Activated naive CD4-positive, alpha-beta T cell treated with anti-CD3 and anti-CD28 coated beads, Interleukin-2, amount 50 U/mL, for 24 hours (primary cell): ENCODE results near the gene ZFAND2A.
A peak's percentile ranks its signal among the peaks of the same experiment; 100 is the strongest.
"Not testable (repeated sequence)": the region's sequence is repeated elsewhere in the genome, so short reads cannot be mapped to it uniquely, and the experiment has no call there.

Experiments
- H3K27ac Mint-ChIP-seq: one replicate; pipeline ENCODE4 v1.8.0; 2021; ENCODE audit warnings: mild to moderate bottlenecking, mixed read lengths
- H3K27me3 Mint-ChIP-seq: one replicate; pipeline ENCODE4 v1.8.0; 2021; ENCODE audit warnings: mixed read lengths
- H3K36me3 Mint-ChIP-seq: one replicate; pipeline ENCODE4 v1.8.0; 2021; ENCODE audit warnings: mixed read lengths
- H3K4me1 Mint-ChIP-seq: one replicate; pipeline ENCODE4 v1.8.0; 2021; ENCODE audit warnings: mixed read lengths
- H3K4me3 Mint-ChIP-seq: one replicate; pipeline ENCODE4 v1.8.0; 2021; ENCODE audit warnings: mild to moderate bottlenecking, mixed read lengths
- H3K9me3 Mint-ChIP-seq: one replicate; pipeline ENCODE4 v1.8.0; 2021; ENCODE audit warnings: mixed read lengths

Gene ZFAND2A

GRCh38 chr7:1159891-1160669 is at the start of gene ZFAND2A:
ZFAND2A (minus strand) TSS chr7:1160196; CDS start chr7:1158212, 1,984 bp downstream.
- no peaks in the 10 kb centered on the region for H3K9me3 Mint-ChIP-seq
- peak within 1 kb of the TSS; percentile 94 for H3K4me3 Mint-ChIP-seq
- peak within 1 kb of the TSS; percentile 82 for H3K27ac Mint-ChIP-seq
- H3K36me3 Mint-ChIP-seq = peaks cover 6% of the 10 kb centered on the region
- peaks cover 25% of the 10 kb centered on the region for H3K4me1 Mint-ChIP-seq
- no peaks in the 10 kb centered on the region for H3K27me3 Mint-ChIP-seq

- H3K27ac Mint-ChIP-seq = no peak overlapping the region
- no peaks in the 10 kb centered on the region for H3K9me3 Mint-ChIP-seq
- H3K36me3 Mint-ChIP-seq = no peaks in the 10 kb centered on the region
- no peak overlapping the region for H3K4me3 Mint-ChIP-seq
- H3K4me1 Mint-ChIP-seq = no peaks in the 10 kb centered on the region
- H3K27me3 Mint-ChIP-seq = peaks cover 21% of the 10 kb centered on the region
Measured at GRCh38 chr7:1209097-1209496, 49.1 kb upstream of the ZFAND2A start.

GRCh38 chr7:1205742-1206141 is 45.7 kb upstream of the ZFAND2A start:
- peaks cover 15% of the 10 kb centered on the region for H3K27me3 Mint-ChIP-seq
- not testable (repeated sequence) for H3K4me1 Mint-ChIP-seq, H3K36me3 Mint-ChIP-seq, H3K27ac Mint-ChIP-seq, H3K4me3 Mint-ChIP-seq, H3K9me3 Mint-ChIP-seq

GRCh38 chr7:1204460-1205140 is 44.6 kb upstream of the ZFAND2A start:
- Mint-ChIP-seq H3K27ac (no peak overlapping the region), H3K9me3 (no peaks in the 10 kb centered on the region), H3K4me1 (no peaks in the 10 kb centered on the region), H3K36me3 (no peaks in the 10 kb centered on the region), H3K4me3 (no peak overlapping the region), H3K27me3 (peaks cover 10% of the 10 kb centered on the region)

GRCh38 chr7:1202914-1203313 is 42.9 kb upstream of the ZFAND2A start:
- H3K9me3 Mint-ChIP-seq = not testable (repeated sequence)

GRCh38 chr7:1201916-1202315 is 41.9 kb upstream of the ZFAND2A start:
- no peaks in the 10 kb centered on the region for H3K36me3 Mint-ChIP-seq
- H3K4me3 Mint-ChIP-seq = no peak overlapping the region
- H3K27me3 Mint-ChIP-seq = peaks cover 6% of the 10 kb centered on the region
- no peaks in the 10 kb centered on the region for H3K9me3 Mint-ChIP-seq
- H3K27ac Mint-ChIP-seq = no peak overlapping the region
- no peaks in the 10 kb centered on the region for H3K4me1 Mint-ChIP-seq

More at GRCh38 chr7:1202914-1203313, 42.9 kb upstream of the ZFAND2A start:
- H3K27ac Mint-ChIP-seq, H3K4me3 Mint-ChIP-seq, H3K27me3 Mint-ChIP-seq, H3K36me3 Mint-ChIP-seq, H3K4me1 Mint-ChIP-seq: not testable (repeated sequence)

- H3K9me3 Mint-ChIP-seq = no peaks in the 10 kb centered on the region
- no peak overlapping the region for H3K27ac Mint-ChIP-seq
- H3K4me3 Mint-ChIP-seq = no peak overlapping the region
- H3K27me3 Mint-ChIP-seq = peaks cover 6% of the 10 kb centered on the region
- no peaks in the 10 kb centered on the region for H3K4me1 Mint-ChIP-seq
- no peaks in the 10 kb centered on the region for H3K36me3 Mint-ChIP-seq
Measured at GRCh38 chr7:1200045-1200444, 40.0 kb upstream of the ZFAND2A start.

GRCh38 chr7:1197997-1198625 is 38.1 kb upstream of the ZFAND2A start:
- Mint-ChIP-seq H3K36me3 (no peaks in the 10 kb centered on the region), H3K27ac (no peak overlapping the region), H3K9me3 (no peaks in the 10 kb centered on the region), H3K27me3 (peaks cover 5% of the 10 kb centered on the region), H3K4me3 (no peak overlapping the region), H3K4me1 (no peaks in the 10 kb centered on the region)

- no peak overlapping the region for H3K4me3 Mint-ChIP-seq
- H3K36me3 Mint-ChIP-seq = no peaks in the 10 kb centered on the region
- H3K27me3 Mint-ChIP-seq = peaks cover 4% of the 10 kb centered on the region
- no peak overlapping the region for H3K27ac Mint-ChIP-seq
- H3K4me1 Mint-ChIP-seq = peaks cover 6% of the 10 kb centered on the region
- H3K9me3 Mint-ChIP-seq = no peaks in the 10 kb centered on the region
Measured at GRCh38 chr7:1196950-1197349, 37.0 kb upstream of the ZFAND2A start.

GRCh38 chr7:1196441-1196840 is 36.4 kb upstream of the ZFAND2A start:
- peaks cover 11% of the 10 kb centered on the region for H3K4me1 Mint-ChIP-seq
- H3K27ac Mint-ChIP-seq, H3K4me3 Mint-ChIP-seq, H3K36me3 Mint-ChIP-seq, H3K9me3 Mint-ChIP-seq, H3K27me3 Mint-ChIP-seq: not testable (repeated sequence)

GRCh38 chr7:1193593-1194424 is 33.8 kb upstream of the ZFAND2A start:
- Mint-ChIP-seq H3K36me3 (no peaks in the 10 kb centered on the region), H3K9me3 (no peaks in the 10 kb centered on the region), H3K27me3 (no peaks in the 10 kb centered on the region), H3K4me1 (peaks cover 24% of the 10 kb centered on the region), H3K4me3 (no peak overlapping the region), H3K27ac (no peak overlapping the region)

- Mint-ChIP-seq H3K9me3 (no peaks in the 10 kb centered on the region), H3K27ac (peak overlapping the region; percentile 94), H3K4me1 (peaks cover 24% of the 10 kb centered on the region), H3K27me3 (no peaks in the 10 kb centered on the region), H3K36me3 (no peaks in the 10 kb centered on the region), H3K4me3 (peak overlapping the region; percentile 60)
Measured at GRCh38 chr7:1192171-1192676, 32.2 kb upstream of the ZFAND2A start.

- no peaks in the 10 kb centered on the region for H3K36me3 Mint-ChIP-seq
- H3K27ac Mint-ChIP-seq = no peak overlapping the region
- H3K9me3 Mint-ChIP-seq = no peaks in the 10 kb centered on the region
- peaks cover 3% of the 10 kb centered on the region for H3K27me3 Mint-ChIP-seq
- no peak overlapping the region for H3K4me3 Mint-ChIP-seq
- H3K4me1 Mint-ChIP-seq = peaks cover 24% of the 10 kb centered on the region
Measured at GRCh38 chr7:1189986-1190772, 30.2 kb upstream of the ZFAND2A start.

- H3K27ac Mint-ChIP-seq = no peak overlapping the region
- H3K4me1 Mint-ChIP-seq = peaks cover 24% of the 10 kb centered on the region
- no peak overlapping the region for H3K4me3 Mint-ChIP-seq
- no peaks in the 10 kb centered on the region for H3K9me3 Mint-ChIP-seq
- H3K27me3 Mint-ChIP-seq = peaks cover 5% of the 10 kb centered on the region
- H3K36me3 Mint-ChIP-seq = no peaks in the 10 kb centered on the region
Measured at GRCh38 chr7:1188720-1189294, 28.8 kb upstream of the ZFAND2A start.
